BJ (cell line): ENCODE results near the gene RAVER2. TPM values are rescaled to one million over a fixed set of nuclear protein-coding genes. Genes with fewer than 3 reads are reported as not detected.

Experiments used
- CTCF ChIA-PET: fragments of 350-600 bp; formaldehyde crosslinking; extraction: SDS; loops from one replicate; lab custom pipeline; 2021; ENCODE audit warnings: antibody characterized with exemption, inconsistent platforms; lab: Yijun Ruan, JAX
- POLR2A ChIA-PET: fragments of 300-600 bp; sonication (Branson Sonifier 250); formaldehyde crosslinking; extraction: SDS; loops from one replicate; lab custom pipeline; 2021; ENCODE audit warnings: antibody characterized with exemption; lab: Charles Lee
- DNase-seq: peaks from one replicate; pipeline ENCODE4 v3.0.0-alpha.2; 2011; ENCODE audit warnings: low read depth
- H3K27me3 ChIP-seq: 2 replicates; pipeline ENCODE4 v1.6.0; 2011; ENCODE audit warnings: low read length; ENCODE audit not compliant: control insufficient read depth, insufficient read depth
- H3K36me3 ChIP-seq: 2 replicates; pipeline ENCODE4 v1.5.1; 2011; ENCODE audit warnings: low read length; ENCODE audit not compliant: control insufficient read depth, insufficient read depth
- H3K4me3 ChIP-seq: 2 replicates; pipeline ENCODE4 v1.5.1; 2011; ENCODE audit warnings: low read depth, mild to moderate bottlenecking, control low read depth, low read length
- polyA plus RNA-seq: library from polyadenylated mRNA; depleted of rRNA; stranded (reverse); fragments of >200 nt; gene quantifications from 2 replicates; pipeline ENCODE4 v1.2.3, GENCODE V29; 2011
- TF ChIP-seq, protein P1 (sequence below): IDR thresholded peaks from 2 replicates; pipeline ENCODE4 v1.5.1; 2011; ENCODE audit warnings: low read depth, mild to moderate bottlenecking, control low read depth, inconsistent platforms, low read length, moderate library complexity; ENCODE audit not compliant: insufficient read depth

The RAVER2 gene
- polyA plus RNA-seq, 1 experiment = 2.9 TPM

GRCh38 chr1:64748222-64748621 is 3.3 kb downstream of the RAVER2 start:
- CTCF ChIA-PET = interaction anchor here (1.0 to 1.1 kb wide), 2 partner anchors 34 to 76 kb away, joined by 3 to 4 read pairs; no protein-coding TSS in a partner anchor
- Histone ChIP-seq H3K36me3 (no peaks in the 10 kb centered on the region), H3K27me3 (no peaks in the 10 kb centered on the region; the same call in 1 of the 2 replicates), H3K4me3 (no peak overlapping the region)
- TF ChIP-seq, protein P1, sequence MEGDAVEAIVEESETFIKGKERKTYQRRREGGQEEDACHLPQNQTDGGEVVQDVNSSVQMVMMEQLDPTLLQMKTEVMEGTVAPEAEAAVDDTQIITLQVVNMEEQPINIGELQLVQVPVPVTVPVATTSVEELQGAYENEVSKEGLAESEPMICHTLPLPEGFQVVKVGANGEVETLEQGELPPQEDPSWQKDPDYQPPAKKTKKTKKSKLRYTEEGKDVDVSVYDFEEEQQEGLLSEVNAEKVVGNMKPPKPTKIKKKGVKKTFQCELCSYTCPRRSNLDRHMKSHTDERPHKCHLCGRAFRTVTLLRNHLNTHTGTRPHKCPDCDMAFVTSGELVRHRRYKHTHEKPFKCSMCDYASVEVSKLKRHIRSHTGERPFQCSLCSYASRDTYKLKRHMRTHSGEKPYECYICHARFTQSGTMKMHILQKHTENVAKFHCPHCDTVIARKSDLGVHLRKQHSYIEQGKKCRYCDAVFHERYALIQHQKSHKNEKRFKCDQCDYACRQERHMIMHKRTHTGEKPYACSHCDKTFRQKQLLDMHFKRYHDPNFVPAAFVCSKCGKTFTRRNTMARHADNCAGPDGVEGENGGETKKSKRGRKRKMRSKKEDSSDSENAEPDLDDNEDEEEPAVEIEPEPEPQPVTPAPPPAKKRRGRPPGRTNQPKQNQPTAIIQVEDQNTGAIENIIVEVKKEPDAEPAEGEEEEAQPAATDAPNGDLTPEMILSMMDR = no peak
- DNase-seq = no peak
- POLR2A ChIA-PET = no interaction called here

GRCh38 chr1:64748706-64749105 is 3.8 kb downstream of the RAVER2 start:
- DNase-seq = no peak
- TF ChIP-seq, protein P1 = no peak
- Histone ChIP-seq H3K4me3 (no peak overlapping the region), H3K36me3 (no peaks in the 10 kb centered on the region), H3K27me3 (no peaks in the 10 kb centered on the region)
- ChIA-PET CTCF (interaction anchor here (1.0 kb wide), 1 partner anchor 35 kb away, joined by 3 read pairs; no protein-coding TSS in a partner anchor), POLR2A (no interaction called here)

- Histone ChIP-seq H3K36me3 (no peaks in the 10 kb centered on the region), H3K27me3 (no peaks in the 10 kb centered on the region), H3K4me3 (no peak overlapping the region)
- ChIA-PET CTCF (interaction anchor here (0.9 to 1.2 kb wide), 3 partner anchors 12 to 64 kb away, joined by 3 to 6 read pairs (median 3); no protein-coding TSS in a partner anchor), POLR2A (no interaction called here)
- TF ChIP-seq, protein P1 = no peak
- no peak for DNase-seq
These were observed 5.2 kb downstream of the RAVER2 start for GRCh38 chr1:64750092-64750491.

DNA sequence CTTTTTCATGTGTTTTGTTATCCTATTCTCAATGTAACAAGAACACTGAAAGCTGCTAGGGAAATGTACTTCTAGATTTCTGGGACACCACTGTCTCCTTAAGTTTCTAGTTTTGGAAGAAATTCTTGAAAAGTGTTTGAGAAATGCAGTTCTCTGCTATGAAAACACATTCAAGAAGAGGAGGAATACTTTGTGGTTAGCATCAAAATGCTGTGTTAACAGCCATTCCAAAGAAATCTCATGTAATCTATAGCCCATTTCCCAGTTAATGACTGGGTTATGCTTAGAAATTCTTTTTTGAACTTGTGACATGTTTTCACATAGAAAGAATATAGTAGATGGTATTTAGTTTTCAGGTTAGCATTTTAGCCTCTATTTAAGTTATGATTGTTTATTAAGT is 6.0 kb downstream of the RAVER2 start:
- Histone ChIP-seq H3K27me3 (no peaks in the 10 kb centered on the region), H3K36me3 (no peaks in the 10 kb centered on the region), H3K4me3 (no peak overlapping the region)
- CTCF ChIA-PET = interaction anchor here (0.6 to 1.2 kb wide), 4 partner anchors 11 to 348 kb away, joined by 3 to 6 read pairs (median 3); no protein-coding TSS in a partner anchor
- POLR2A ChIA-PET = no interaction called here
- DNase-seq = no peak
- TF ChIP-seq, protein P1 = no peak

GRCh38 chr1:64754173-64754572 is 9.3 kb downstream of the RAVER2 start:
- H3K36me3 ChIP-seq = no peaks in the 10 kb centered on the region
- no peak overlapping the region for H3K4me3 ChIP-seq
- no peak for DNase-seq
- POLR2A ChIA-PET = no interaction called here
- no peaks in the 10 kb centered on the region for H3K27me3 ChIP-seq
- TF ChIP-seq, protein P1 = no peak
- CTCF ChIA-PET = no interaction called here
